GM12801 (cell line): ENCODE results near the gene HOXD1.

Experiments
- TF ChIP-seq, protein P1 (sequence below): IDR thresholded peaks from one replicate; pipeline ENCODE4 v1.5.1; 2011; ENCODE audit warnings: control low read depth; ENCODE audit not compliant: insufficient read length; ENCODE audit errors: extremely low read depth

HOXD1 gene

GRCh38 chr2:176172007-176172894, 16.2 kb upstream of the HOXD1 start:
- TF ChIP-seq, protein P1, sequence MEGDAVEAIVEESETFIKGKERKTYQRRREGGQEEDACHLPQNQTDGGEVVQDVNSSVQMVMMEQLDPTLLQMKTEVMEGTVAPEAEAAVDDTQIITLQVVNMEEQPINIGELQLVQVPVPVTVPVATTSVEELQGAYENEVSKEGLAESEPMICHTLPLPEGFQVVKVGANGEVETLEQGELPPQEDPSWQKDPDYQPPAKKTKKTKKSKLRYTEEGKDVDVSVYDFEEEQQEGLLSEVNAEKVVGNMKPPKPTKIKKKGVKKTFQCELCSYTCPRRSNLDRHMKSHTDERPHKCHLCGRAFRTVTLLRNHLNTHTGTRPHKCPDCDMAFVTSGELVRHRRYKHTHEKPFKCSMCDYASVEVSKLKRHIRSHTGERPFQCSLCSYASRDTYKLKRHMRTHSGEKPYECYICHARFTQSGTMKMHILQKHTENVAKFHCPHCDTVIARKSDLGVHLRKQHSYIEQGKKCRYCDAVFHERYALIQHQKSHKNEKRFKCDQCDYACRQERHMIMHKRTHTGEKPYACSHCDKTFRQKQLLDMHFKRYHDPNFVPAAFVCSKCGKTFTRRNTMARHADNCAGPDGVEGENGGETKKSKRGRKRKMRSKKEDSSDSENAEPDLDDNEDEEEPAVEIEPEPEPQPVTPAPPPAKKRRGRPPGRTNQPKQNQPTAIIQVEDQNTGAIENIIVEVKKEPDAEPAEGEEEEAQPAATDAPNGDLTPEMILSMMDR = no peak

DNA sequence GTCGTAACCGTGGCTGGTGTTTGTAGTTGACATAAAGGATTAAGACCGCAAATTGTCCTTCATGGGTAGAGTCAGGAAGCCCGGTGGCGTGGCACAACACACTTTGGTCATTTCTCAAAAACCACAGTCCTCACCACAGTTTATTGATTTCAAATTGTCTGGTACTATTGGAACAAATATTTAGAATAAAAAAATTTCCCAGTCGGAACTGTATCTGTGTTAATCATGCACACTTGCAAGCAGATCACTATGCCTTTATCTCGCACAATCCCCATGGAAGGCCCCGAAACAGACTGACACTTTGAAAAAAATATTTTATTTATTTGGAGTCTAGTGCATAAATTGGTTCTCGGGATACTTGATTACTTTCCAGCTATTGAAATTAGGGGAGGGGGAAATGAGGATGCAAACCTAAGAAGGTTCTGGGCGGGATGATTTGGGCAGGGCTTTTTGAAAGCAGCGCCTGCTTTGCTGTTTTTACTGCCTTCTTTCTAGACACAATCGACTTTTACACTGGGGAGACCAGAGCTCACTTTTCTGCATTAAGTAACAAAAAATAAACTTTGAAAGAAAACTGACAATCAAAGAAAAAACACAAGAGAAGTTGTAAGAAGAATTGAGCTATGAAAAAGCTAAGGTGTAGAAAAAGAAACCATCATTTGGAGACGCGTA, 15.4 kb upstream of the HOXD1 start:
- TF ChIP-seq, protein P1 = no peak

DNA sequence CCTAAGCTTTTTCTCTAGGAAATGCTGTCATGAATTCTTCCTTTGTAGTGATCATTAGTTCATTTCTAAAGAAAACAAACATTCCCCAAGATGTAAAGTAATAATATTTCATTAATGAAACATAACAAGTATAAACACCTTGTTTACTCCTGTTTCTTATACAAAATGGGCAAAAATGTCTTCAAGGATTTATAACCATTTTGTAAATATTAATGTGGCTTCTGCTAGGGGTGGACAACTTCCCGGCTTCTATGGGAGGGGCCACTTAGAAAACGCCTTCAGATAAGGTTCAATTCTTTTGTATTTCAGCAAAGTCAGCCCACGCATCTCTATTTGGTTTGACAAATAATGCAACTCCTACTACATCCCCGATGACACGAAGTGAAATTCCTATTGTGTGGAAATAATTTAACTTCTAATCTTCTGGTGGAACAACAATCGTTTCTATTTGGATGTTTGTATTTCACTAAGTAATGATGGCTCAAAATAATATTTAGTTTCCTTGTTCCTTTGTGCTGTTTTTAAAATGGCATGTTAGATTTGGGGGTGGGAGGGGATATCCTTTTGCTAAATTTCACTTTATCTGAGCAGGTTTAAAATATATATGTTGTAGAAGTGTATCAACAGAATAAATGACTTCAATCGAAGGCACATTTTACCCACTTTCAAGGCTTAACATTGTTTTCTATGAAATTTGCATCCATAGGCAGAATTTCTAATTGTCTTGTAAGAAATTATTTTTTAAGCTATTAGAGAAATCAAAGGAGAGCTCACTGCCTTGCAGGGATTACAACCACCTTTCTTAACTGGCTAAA, 14.7 kb upstream of the HOXD1 start:
- TF ChIP-seq, protein P1 = no peak

DNA sequence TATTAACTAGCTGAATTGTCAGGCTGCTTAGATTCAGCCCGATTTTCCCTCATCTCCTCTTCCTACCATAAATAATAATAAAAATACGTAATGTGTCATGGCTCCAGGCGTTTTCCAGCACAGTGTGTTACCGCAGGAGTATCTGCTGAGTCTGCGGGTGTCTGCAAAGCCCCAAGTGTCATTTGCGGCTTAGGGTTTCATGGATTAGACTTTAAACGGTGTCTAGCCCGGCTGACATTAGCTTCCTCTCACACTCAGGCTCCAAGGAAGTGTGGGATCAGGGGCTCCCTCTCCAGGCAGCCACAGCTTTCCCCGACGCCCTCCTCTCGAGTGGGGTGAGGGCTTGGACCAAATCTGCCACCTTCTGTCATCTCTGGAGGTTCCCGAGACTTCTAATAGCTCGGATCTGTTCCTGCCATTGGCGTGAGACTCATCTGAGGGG, 14.1 kb upstream of the HOXD1 start:
- TF ChIP-seq, protein P1 = no peak

DNA sequence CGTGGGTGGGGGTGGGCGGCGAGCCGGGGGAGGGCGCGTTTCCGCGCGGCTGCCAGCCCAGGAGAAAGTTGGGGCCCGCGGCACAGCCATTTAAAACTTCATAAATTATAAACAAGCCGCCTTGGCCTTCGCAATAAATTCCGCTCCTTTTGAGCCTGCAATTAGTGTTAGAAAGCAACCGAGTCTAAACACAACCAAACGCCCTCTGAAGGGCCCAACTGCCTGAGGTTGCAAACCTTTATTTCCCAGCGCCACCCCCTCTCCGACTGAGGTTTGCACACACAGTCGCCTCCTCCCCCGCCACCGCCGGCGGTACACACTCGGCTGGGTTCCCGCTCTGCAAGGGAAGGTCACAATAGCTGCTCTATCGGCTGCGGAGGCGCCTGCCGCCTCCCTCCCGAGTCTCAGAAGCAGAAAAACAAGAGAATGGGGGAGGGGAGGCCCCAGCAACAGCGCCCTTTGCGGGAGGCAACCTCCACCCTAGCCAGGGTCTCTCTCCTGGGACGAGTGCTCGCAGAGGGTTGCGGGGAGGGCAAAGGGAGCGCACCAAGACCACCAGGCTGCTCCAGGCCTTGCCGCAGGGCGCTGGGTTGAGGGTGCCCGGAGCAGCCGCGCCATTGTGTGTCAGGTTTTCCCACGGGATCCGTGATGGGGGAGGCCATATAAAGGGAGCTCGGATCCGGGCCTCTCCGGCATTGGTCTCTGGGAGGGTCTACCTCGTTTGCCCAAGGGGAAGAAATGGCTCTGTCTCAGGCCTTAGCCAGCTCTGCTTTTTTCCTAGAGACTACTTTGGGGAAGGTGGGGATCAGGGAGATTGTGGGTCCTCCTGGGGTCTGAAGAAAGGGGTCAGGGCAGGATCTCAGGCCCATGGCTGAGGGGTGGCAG, 13.4 kb upstream of the HOXD1 start:
- TF ChIP-seq, protein P1 = no peak

GRCh38 chr2:176175709-176176607, 12.5 kb upstream of the HOXD1 start:
- TF ChIP-seq, protein P1 = no peak
